Measurements from ENCODE around the gene PMEL. TPM values are rescaled to one million over a fixed set of nuclear protein-coding genes. Genes with fewer than 3 reads are reported as not detected.
A peak's percentile ranks its signal among the peaks of the same experiment; 100 is the strongest.

The PMEL gene
- total and polyA plus RNA-seq, 2 of the 8 experiments (the other 6 are each of a cell fraction or from before 2014, with no cell fraction given): 120 to 382 TPM

GRCh38 chr12:55972042-55972441 lies 6.2 kb upstream of the PMEL start:
- peaks cover 2% of the 10 kb centered on the region; the same call in 1 of the 2 replicates for H3K79me1 ChIP-seq (ENCODE audit: low read depth, low read length)
- H3K56ac ChIP-seq (replicated peaks; ENCODE audit: insufficient read length, low read depth, low read length): no peak overlapping the region
- H3K23ac ChIP-seq (ENCODE audit: insufficient read length): no peak overlapping the region
- CTCF ChIA-PET (ENCODE audit: partially characterized antibody): no interaction called here
- no peak overlapping the region for H2BK120ac ChIP-seq (replicated peaks; ENCODE audit: low read depth, low read length)
- no peak overlapping the region for H2AK5ac ChIP-seq (ENCODE audit: low read depth, low read length)
- H3K36me3 ChIP-seq (ENCODE audit: control insufficient read depth in 2 of 4, insufficient read depth in 4 of 4, low read length in 3 of 4): peaks cover 2 to 29% (median 14%) of the 10 kb centered on the region in 4 experiments; a peak in 5 of 8 replicates
- WGBS, 2 experiments (ENCODE audit: extremely low coverage in 1 of 2, insufficient coverage in 1 of 2, insufficient read length in 1 of 2, insufficient replicate concordance in 2 of 2, low coverage in 1 of 2, low lambda C conversion rate in 2 of 2, missing lambda C conversion rate in 1 of 2): 87% methylated on average over 3 of the region's 3 CpGs; no CpG with 5 or more reads in 1 of the 2 experiments
- H3K27ac ChIP-seq (ENCODE audit: low read depth, low read length): no peak overlapping the region
- POLR2A ChIA-PET (ENCODE audit: partially characterized antibody): no interaction called here
- no peak overlapping the region for H3K18ac ChIP-seq (ENCODE audit: extremely low read depth, low read length)
- no peak overlapping the region for H4K91ac ChIP-seq (replicated peaks; ENCODE audit: insufficient read length, low read length)
- H2BK12ac ChIP-seq (ENCODE audit: low read depth, low read length): no peak overlapping the region
- DNase-seq (ENCODE audit: low read depth in 1 of 2, low spot score in 2 of 2): no peak
- H2BK20ac ChIP-seq (ENCODE audit: low read length): no peak overlapping the region
- H3K79me2 ChIP-seq (ENCODE audit: control insufficient read depth in 1 of 2, insufficient read depth in 2 of 2, low read length in 2 of 2): peaks cover 3 to 36% of the 10 kb centered on the region in 2 experiments; a peak in 3 of 4 replicates
- no peaks in the 10 kb centered on the region for H3K9me3 ChIP-seq (ENCODE audit: insufficient read depth in 2 of 2, low read depth in 1 of 2, low read length in 1 of 2)
- H3K4me3 ChIP-seq (ENCODE audit: extremely low read depth in 1 of 4, insufficient read depth in 2 of 4, low read depth in 3 of 4, low read length in 4 of 4): no peak overlapping the region
- H3K4me1 ChIP-seq (replicated peaks in 1 of 4; ENCODE audit: control insufficient read depth in 3 of 4, insufficient read depth in 4 of 4, low read length in 3 of 4): peaks cover 0 to 7% (median 1%) of the 10 kb centered on the region in 4 experiments; a peak in 4 of 7 replicates
- H3K23me2 ChIP-seq (ENCODE audit: low read depth, low read length): peaks cover 9% of the 10 kb centered on the region
- H3K4me2 ChIP-seq (ENCODE audit: insufficient read depth in 1 of 2, low read depth in 2 of 2, low read length in 2 of 2): no peak overlapping the region; a peak in 1 of 4 replicates
- H3K4ac ChIP-seq (replicated peaks; ENCODE audit: insufficient read length, low read depth, low read length): no peak overlapping the region
- no peak overlapping the region for H3K14ac ChIP-seq (ENCODE audit: insufficient read length)
- H4K8ac ChIP-seq (ENCODE audit: extremely low read depth, insufficient read depth, low read length): no peak overlapping the region
- H2AFZ ChIP-seq (ENCODE audit: low read length): no peak overlapping the region
- H3K9ac ChIP-seq (replicated peaks in 1 of 4; ENCODE audit: extremely low read depth in 1 of 4, low read depth in 3 of 4, low read length in 3 of 4): no peak overlapping the region
- no peaks in the 10 kb centered on the region for H3K27me3 ChIP-seq (replicated peaks in 1 of 4; ENCODE audit: control insufficient read depth in 3 of 4, extremely low read depth in 1 of 4, insufficient read depth in 3 of 4, low read length in 3 of 4)
- TF ChIP-seq POLR2A (IDR thresholded peaks at IDR 0.05; ENCODE audit: control extremely low read depth in 1 of 2, low read depth in 2 of 2, low read length in 2 of 2) (no peak), CEBPB (IDR thresholded peaks at IDR 0.05; ENCODE audit: low read depth, low read length) (peak; percentile 55; the same call in 1 of the 2 replicates)
- peaks cover 0 to 2% of the 10 kb centered on the region in 2 experiments for H4K20me1 ChIP-seq (replicated peaks in 1 of 2; ENCODE audit: control insufficient read depth in 1 of 2, insufficient read depth in 2 of 2, low read length in 2 of 2)
- no peak for FAIRE-seq
- no peak overlapping the region for H2BK5ac ChIP-seq (ENCODE audit: low read depth, low read length)
- no peak overlapping the region for H2BK15ac ChIP-seq (ENCODE audit: low read length)
- no peak overlapping the region for H4K5ac ChIP-seq (ENCODE audit: insufficient read length, low read depth, low read length)

Measured in H1 (cell line).